Activated CD4-positive, alpha-beta T cell treated with anti-CD3 and anti-CD28 coated beads, Interleukin-2, amount 10 ng/mL, durations not matched to agents 7 days and 5 days (primary cell): Measurements from ENCODE around the gene STK16. TPM values are rescaled to one million over a fixed set of nuclear protein-coding genes. Genes with fewer than 3 reads are reported as not detected.
"Not testable (repeated sequence)": the region's sequence is repeated elsewhere in the genome, so short reads cannot be mapped to it uniquely, and the experiment has no call there.

Source experiments
- CTCF ChIA-PET: fragments of 350-600 bp; sonication (Branson Sonifier 250); formaldehyde crosslinking; loops from one replicate; lab custom pipeline; 2021; ENCODE audit warnings: antibody characterized with exemption; lab: Charles Lee
- POLR2A ChIA-PET: fragments of 350-600 bp; sonication (Branson Sonifier 250); formaldehyde crosslinking; loops from one replicate; lab custom pipeline; 2021; ENCODE audit warnings: antibody characterized with exemption; lab: Charles Lee
- DNase-seq: peaks from one replicate; pipeline ENCODE4 v3.0.0-alpha.2; 2020
- H3K27ac Mint-ChIP-seq: one replicate; pipeline ENCODE4 v1.8.0; 2021; ENCODE audit warnings: mild to moderate bottlenecking, moderate library complexity, mixed read lengths
- H3K27me3 Mint-ChIP-seq: one replicate; pipeline ENCODE4 v1.8.0; 2021; ENCODE audit warnings: mixed read lengths
- H3K36me3 Mint-ChIP-seq: one replicate; pipeline ENCODE4 v1.8.0; 2021; ENCODE audit warnings: low read depth, mixed read lengths
- H3K4me1 Mint-ChIP-seq: one replicate; pipeline ENCODE4 v1.8.0; 2021; ENCODE audit warnings: mixed read lengths
- H3K4me3 Mint-ChIP-seq: one replicate; pipeline ENCODE4 v1.8.0; 2021; ENCODE audit warnings: mild to moderate bottlenecking, moderate library complexity, mixed read lengths
- H3K9me3 Mint-ChIP-seq: one replicate; pipeline ENCODE4 v1.8.0; 2021; ENCODE audit warnings: mixed read lengths
- total RNA-seq, 2 experiments: library from RNA; stranded (reverse); gene quantifications; one replicate each; pipeline ENCODE4 v1.2.3, GENCODE V29; 2021

The STK16 gene
- total RNA-seq, 2 experiments from 2014 or later, result 33.0 to 33.5 TPM

- no peak overlapping the region for H3K4me3 Mint-ChIP-seq
- peaks cover 15% of the 10 kb centered on the region for H3K36me3 Mint-ChIP-seq
- H3K27ac Mint-ChIP-seq, result no peak overlapping the region
- H3K9me3 Mint-ChIP-seq, result no peaks in the 10 kb centered on the region
- no peak for DNase-seq
- no peaks in the 10 kb centered on the region for H3K27me3 Mint-ChIP-seq
- ChIA-PET CTCF (interaction anchor here (1.2 to 15.6 kb wide), 2 partner anchors 10 to 30 kb away, joined by 4 to 194 read pairs; no protein-coding TSS in a partner anchor), POLR2A (no interaction called here)
- peaks cover 8% of the 10 kb centered on the region for H3K4me1 Mint-ChIP-seq
Measured at GRCh38 chr2:219285894-219286425, 40.7 kb downstream of the STK16 start.

- Mint-ChIP-seq H3K9me3 (no peaks in the 10 kb centered on the region), H3K27ac (no peak overlapping the region), H3K27me3 (no peaks in the 10 kb centered on the region), H3K4me3 (no peak overlapping the region), H3K36me3 (peaks cover 10% of the 10 kb centered on the region), H3K4me1 (peaks cover 2% of the 10 kb centered on the region)
- ChIA-PET POLR2A (no interaction called here), CTCF (interaction anchor here (1.2 to 15.6 kb wide), 3 partner anchors 9 to 31 kb away, joined by 4 to 194 read pairs (median 6); no protein-coding TSS in a partner anchor)
- no peak for DNase-seq
Measured at GRCh38 chr2:219286436-219287115, 41.3 kb downstream of the STK16 start.

GRCh38 chr2:219287116-219287440, 41.8 kb downstream of the STK16 start:
- H3K27ac Mint-ChIP-seq, result not testable (repeated sequence)
- CTCF ChIA-PET, result interaction anchor here (1.2 to 15.6 kb wide), 2 partner anchors 8 to 10 kb away, joined by 6 to 194 read pairs; no protein-coding TSS in a partner anchor

GRCh38 chr2:219287580-219288265, 42.4 kb downstream of the STK16 start:
- H3K27ac Mint-ChIP-seq, result no peak overlapping the region
- peaks cover 2% of the 10 kb centered on the region for H3K4me1 Mint-ChIP-seq
- DNase-seq, result no peak
- peaks cover 7% of the 10 kb centered on the region for H3K36me3 Mint-ChIP-seq
- no peaks in the 10 kb centered on the region for H3K27me3 Mint-ChIP-seq
- POLR2A ChIA-PET, result no interaction called here
- H3K9me3 Mint-ChIP-seq, result no peaks in the 10 kb centered on the region
- CTCF ChIA-PET, result interaction anchor here (1.2 to 15.6 kb wide), 2 partner anchors 8 to 11 kb away, joined by 6 to 194 read pairs; no protein-coding TSS in a partner anchor
- no peak overlapping the region for H3K4me3 Mint-ChIP-seq

More at GRCh38 chr2:219287116-219287440, 41.8 kb downstream of the STK16 start:
- H3K9me3 Mint-ChIP-seq, H3K27me3 Mint-ChIP-seq, H3K36me3 Mint-ChIP-seq, POLR2A ChIA-PET, DNase-seq, H3K4me1 Mint-ChIP-seq, H3K4me3 Mint-ChIP-seq: not testable (repeated sequence)

GRCh38 chr2:219289195-219289536, 43.9 kb downstream of the STK16 start:
- Mint-ChIP-seq H3K4me1 (peaks cover 5% of the 10 kb centered on the region), H3K9me3 (no peaks in the 10 kb centered on the region), H3K4me3 (no peak overlapping the region), H3K27me3 (peaks cover under 1% of the 10 kb centered on the region), H3K27ac (no peak overlapping the region), H3K36me3 (no peaks in the 10 kb centered on the region)
- POLR2A ChIA-PET, result no interaction called here
- CTCF ChIA-PET, result no interaction called here
- no peak for DNase-seq

- DNase-seq, result no peak
- Mint-ChIP-seq H3K36me3 (no peaks in the 10 kb centered on the region), H3K4me1 (peaks cover 8% of the 10 kb centered on the region), H3K27ac (no peak overlapping the region), H3K9me3 (no peaks in the 10 kb centered on the region), H3K4me3 (no peak overlapping the region), H3K27me3 (peaks cover 3% of the 10 kb centered on the region)
- ChIA-PET CTCF (interaction anchor here (1.4 to 10.7 kb wide), 4 partner anchors 10 to 126 kb away, joined by 3 to 194 read pairs (median 52); partner anchors contain the start of genes DNAJB2, GLB1L, STK16 and TUBA4A), POLR2A (no interaction called here)
Measured at GRCh38 chr2:219289537-219290361, 44.5 kb downstream of the STK16 start.

GRCh38 chr2:219290381-219291171, 45.3 kb downstream of the STK16 start:
- Mint-ChIP-seq H3K4me1 (peaks cover 16% of the 10 kb centered on the region), H3K27ac (no peak overlapping the region), H3K27me3 (peaks cover 5% of the 10 kb centered on the region), H3K4me3 (no peak overlapping the region), H3K9me3 (no peaks in the 10 kb centered on the region), H3K36me3 (no peaks in the 10 kb centered on the region)
- POLR2A ChIA-PET, result no interaction called here
- DNase-seq, result no peak
- CTCF ChIA-PET, result interaction anchor here (0.9 to 10.7 kb wide), 6 partner anchors 9 to 127 kb away, joined by 3 to 194 read pairs (median 5); partner anchors contain the start of genes DNAJB2, GLB1L, STK16 and TUBA4A

- H3K4me3 Mint-ChIP-seq, result no peak overlapping the region
- H3K36me3 Mint-ChIP-seq, result no peaks in the 10 kb centered on the region
- POLR2A ChIA-PET, result no interaction called here
- peaks cover 19% of the 10 kb centered on the region for H3K4me1 Mint-ChIP-seq
- no peaks in the 10 kb centered on the region for H3K9me3 Mint-ChIP-seq
- no peak for DNase-seq
- CTCF ChIA-PET, result interaction anchor here (0.9 to 10.7 kb wide), 6 partner anchors 8 to 128 kb away, joined by 3 to 194 read pairs (median 5); partner anchors contain the start of genes DNAJB2, GLB1L, STK16 and TUBA4A
- H3K27ac Mint-ChIP-seq, result no peak overlapping the region
- H3K27me3 Mint-ChIP-seq, result peaks cover 7% of the 10 kb centered on the region
Measured at GRCh38 chr2:219291394-219291793, 46.1 kb downstream of the STK16 start.

- POLR2A ChIA-PET, result no interaction called here
- Mint-ChIP-seq H3K4me1 (peaks cover 21% of the 10 kb centered on the region), H3K4me3 (no peak overlapping the region), H3K9me3 (no peaks in the 10 kb centered on the region), H3K27ac (no peak overlapping the region), H3K36me3 (no peaks in the 10 kb centered on the region), H3K27me3 (peaks cover 7% of the 10 kb centered on the region)
- CTCF ChIA-PET, result interaction anchor here (6.9 to 10.7 kb wide), 2 partner anchors 12 to 40 kb away, joined by 99 to 194 read pairs; partner anchors contain the start of genes DNAJB2, TUBA4A and TUBA4B
- no peak for DNase-seq
Measured at GRCh38 chr2:219291910-219292490, 46.7 kb downstream of the STK16 start.

- ChIA-PET CTCF (interaction anchor here (5.9 to 10.7 kb wide), 3 partner anchors 13 to 137 kb away, joined by 85 to 194 read pairs (median 99); partner anchors contain the start of genes DNAJB2, NHEJ1, TUBA4A and TUBA4B), POLR2A (interaction anchor here (0.8 kb wide), 1 partner anchor 40 kb away, joined by 6 read pairs; the partner anchor contains the start of gene TUBA4B)
- Mint-ChIP-seq H3K9me3 (no peaks in the 10 kb centered on the region), H3K27ac (no peak overlapping the region), H3K27me3 (peaks cover 7% of the 10 kb centered on the region), H3K4me3 (no peak overlapping the region), H3K36me3 (no peaks in the 10 kb centered on the region), H3K4me1 (peaks cover 22% of the 10 kb centered on the region)
- no peak for DNase-seq
Measured at GRCh38 chr2:219292616-219293015, 47.3 kb downstream of the STK16 start.

GRCh38 chr2:219293736-219294231, 48.5 kb downstream of the STK16 start:
- Mint-ChIP-seq H3K4me3 (peak overlapping the region; percentile 67), H3K36me3 (no peaks in the 10 kb centered on the region), H3K9me3 (no peaks in the 10 kb centered on the region), H3K27ac (peak overlapping the region; percentile 36), H3K4me1 (peaks cover 26% of the 10 kb centered on the region), H3K27me3 (peaks cover 9% of the 10 kb centered on the region)
- CTCF ChIA-PET, result interaction anchor here (0.8 to 10.7 kb wide), 11 partner anchors 14 to 236 kb away, joined by 3 to 194 read pairs (median 7); partner anchors contain the start of genes DNAJB2, GLB1L, NHEJ1 and STK16
- DNase-seq, result no peak
- POLR2A ChIA-PET, result no interaction called here
